GM21576 (cell line): ENCODE measurements around the gene ADGRB2.

Experiments
- ATAC-seq: cut with Tn5 transposase; IDR thresholded peaks from one replicate; pipeline ENCODE4 v1.9.1; 2021; ENCODE audit warnings: mild to moderate bottlenecking, moderate library complexity; ENCODE audit not compliant: unreplicated experiment

The ADGRB2 gene

DNA sequence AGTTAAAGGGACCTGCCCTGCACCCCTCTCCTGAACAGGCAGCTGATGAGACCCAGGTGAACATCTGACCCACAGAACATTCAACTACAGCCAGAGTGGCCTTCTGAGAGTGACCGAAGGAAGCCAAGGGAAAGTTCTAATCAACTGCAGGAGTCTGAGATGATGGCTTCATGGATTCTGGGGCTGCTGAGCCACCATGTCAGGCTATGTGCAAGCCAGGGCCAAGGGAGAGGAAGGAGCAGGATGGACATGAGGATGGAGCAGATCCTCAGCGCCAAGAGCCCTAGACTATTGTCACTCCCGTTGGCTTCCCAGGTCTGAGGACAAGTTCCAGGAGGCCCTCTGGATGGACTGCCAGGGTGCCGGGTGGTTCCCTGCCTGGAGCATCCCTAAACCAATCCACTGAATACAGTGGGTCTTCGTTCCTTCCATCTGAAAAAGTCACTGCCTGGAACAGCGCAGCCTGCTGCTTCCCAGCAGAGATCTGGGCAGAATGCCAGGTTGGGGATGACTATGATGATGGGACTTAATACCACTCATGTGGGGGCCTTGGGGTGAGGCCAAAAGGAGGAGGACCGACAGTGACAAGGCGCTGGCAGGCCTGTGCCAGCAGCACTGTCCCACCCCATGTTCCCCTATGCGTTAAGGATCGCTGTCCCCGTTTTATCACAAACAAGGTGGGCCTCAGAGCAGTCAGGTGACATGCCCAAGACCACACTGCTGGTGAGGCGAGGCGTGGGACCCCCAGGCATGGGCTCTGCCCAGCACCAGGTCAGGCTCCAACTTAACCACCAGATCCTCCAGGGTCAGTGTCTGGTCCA, 31.9 kb upstream of the ADGRB2 start:
- no peak for ATAC-seq

DNA sequence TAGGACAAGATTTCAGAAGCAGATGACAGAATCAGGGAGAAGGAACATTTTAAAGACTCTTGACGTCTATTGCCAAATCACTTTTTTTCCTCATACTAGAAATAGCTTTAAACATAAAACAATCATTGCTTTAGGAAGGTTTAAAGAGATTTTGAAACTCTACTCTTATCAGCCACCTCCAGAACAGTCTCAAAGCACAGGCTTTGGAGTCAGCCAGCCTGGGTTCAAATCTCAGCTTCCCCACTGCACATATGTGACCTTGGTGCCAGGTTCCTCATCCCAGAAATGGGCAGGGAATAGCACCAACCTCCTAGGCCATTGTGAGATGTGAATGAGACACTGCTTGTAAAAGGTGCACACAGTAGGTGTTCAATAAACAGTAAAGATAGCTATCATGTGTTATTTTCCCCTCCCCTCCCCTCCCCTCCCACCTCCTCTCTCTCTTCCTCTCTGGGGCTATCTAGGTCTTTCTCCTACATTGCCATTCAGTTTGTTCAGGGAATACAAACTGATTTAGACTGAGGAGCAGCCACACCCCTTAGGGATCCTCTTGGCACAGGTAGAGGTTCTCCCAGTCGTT, 31.0 kb upstream of the ADGRB2 start:
- ATAC-seq: no peak

DNA sequence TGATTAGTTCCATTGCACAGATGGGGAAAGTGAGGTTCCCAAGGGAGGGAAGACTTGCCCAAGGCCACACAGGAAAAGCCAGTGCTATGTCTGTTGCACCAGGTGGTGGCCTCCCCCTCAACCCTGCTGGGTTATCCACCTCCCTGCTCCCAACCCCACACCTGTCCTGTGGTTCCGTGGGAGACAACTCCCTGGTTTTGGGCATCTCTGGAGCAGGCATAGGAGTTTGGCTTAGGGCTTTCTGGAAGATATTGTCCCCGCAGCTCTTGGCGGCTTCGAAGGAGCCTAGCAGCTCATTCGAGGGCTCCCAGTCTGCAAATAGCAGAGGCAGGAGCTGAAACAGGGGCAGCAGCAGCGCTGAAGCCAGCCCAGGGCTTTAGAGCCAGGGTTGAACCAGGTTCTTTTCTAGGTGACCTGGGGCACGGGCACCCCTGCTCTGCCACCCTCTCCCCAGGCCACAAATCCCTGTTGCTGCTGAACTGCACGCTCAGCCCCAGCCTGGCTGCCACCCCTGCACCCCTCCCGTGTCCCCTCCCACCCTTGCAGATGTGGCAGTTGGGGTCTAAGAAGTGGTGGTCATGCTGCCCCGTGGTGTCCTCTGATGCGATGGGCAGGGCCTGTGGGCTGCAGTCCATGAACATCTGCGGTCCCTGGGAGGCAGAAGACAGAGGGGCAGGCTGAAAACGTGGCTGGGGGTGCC, 29.6 kb upstream of the ADGRB2 start:
- ATAC-seq: no peak

DNA sequence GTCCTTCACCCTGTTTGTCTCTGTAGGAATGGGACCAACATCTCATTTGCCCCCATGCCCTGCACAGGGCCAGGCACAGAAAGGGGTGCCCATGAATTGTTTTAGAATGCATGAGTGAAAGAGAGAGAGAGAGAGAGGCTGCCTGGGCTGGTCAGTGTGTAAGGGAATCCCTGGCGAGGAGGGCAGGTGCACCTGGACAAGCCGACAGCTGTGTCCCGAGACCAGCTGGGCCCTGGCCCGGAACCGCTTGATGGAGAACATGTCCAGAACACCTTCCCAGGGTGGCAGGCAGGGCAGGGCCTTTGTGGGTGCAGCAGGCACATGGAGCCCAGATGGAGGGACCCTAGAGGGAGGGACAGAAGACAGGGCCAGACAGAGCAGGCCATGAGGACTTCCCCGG, 28.9 kb upstream of the ADGRB2 start:
- no peak for ATAC-seq

DNA sequence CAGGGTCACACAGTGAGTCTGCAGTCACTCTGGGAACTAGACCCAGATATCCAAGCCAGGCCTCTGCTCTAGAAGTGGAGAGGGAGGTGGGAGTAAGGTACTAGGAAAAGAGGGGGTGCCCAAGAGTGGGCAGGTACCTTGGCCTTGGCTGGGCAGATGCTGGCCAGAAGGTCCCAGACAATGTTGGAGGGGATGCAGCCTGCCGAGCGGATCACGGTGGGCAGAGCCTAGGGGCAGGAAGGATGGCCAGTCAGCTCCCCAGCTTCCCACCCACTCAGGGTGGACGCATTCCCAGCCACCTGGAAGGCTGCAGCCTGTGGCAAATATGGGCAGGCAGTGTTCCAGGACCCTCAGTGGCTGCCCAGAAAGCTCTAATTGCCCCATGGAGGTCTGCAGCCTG, 28.4 kb upstream of the ADGRB2 start:
- ATAC-seq: no peak

DNA sequence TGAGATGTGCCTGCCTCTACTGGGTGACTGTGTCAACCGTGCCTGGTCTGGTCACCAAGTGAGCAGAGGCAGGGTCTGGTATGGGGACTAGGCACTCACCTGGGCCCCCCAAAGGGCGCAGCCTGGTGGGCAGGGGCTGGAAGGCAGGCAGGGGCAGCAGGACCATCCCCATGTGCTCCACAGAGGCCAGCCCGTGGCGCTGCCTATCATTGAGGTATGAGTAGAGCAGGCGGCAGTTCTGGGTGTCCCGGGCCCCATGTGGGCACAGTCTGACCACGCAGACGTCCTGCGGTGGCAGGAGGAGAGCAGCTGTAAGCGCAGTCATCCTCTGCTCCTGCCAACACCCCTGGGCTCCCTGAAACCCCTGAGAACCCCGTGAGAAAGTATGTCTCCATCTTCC, 28.0 kb upstream of the ADGRB2 start:
- ATAC-seq: no peak

DNA sequence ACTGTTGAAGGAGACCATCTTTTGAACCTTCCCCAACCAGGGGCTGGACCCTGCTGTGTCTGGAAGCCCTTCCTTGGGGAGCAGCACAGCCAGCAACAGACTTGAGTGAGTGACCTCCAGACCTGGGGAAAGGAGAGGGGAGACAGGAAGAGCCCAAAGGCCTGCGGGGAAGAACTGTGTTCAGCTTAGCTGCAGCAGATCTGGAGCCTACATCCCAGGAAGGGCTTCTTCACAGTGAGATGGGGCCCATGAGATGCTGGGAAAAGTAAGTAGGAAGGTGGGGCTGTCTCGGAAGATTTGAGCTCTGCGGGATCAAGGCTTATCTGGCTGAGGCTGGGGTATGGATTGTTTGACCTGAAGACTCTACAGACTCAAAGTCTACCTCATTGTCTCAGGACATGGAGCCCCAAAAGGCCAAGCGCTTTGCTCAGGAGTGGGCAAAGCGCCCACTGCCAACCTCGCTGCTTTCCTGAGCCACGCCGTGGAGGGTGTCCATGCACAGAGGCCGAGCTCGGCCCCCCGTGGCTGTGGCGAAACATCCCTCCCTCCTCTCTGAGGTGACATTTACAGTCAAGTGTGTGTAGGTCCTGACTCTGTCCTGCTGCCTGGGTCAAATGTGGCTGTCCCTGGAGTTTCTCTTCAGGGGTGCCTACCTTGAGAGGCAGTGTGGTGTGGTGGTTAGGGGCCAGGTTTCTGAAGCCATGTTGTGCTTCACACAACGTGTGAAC, 27.2 kb upstream of the ADGRB2 start:
- ATAC-seq: no peak

DNA sequence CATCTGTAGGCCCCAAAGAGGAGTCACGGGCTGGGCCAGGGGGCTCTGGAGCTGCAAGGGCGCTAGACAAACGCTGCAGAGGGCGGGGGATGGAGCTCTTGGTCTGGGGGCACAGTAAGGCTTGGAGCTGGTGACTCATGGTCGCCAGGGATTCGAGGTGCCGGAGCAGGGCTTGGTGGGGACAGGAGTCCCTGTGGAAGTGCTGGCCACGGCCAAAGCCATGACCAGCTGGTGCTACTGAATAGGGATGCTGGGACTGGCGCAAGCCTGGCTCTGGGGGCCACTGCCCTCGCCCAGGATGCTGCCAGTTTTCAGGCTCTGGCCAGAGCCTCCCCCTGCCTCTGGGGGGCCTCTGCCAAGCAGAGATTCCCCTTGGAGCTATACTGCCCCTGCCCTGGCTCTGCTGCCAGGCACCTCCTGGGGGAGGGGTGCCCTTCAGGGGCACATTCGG, 26.5 kb upstream of the ADGRB2 start:
- ATAC-seq: no peak

DNA sequence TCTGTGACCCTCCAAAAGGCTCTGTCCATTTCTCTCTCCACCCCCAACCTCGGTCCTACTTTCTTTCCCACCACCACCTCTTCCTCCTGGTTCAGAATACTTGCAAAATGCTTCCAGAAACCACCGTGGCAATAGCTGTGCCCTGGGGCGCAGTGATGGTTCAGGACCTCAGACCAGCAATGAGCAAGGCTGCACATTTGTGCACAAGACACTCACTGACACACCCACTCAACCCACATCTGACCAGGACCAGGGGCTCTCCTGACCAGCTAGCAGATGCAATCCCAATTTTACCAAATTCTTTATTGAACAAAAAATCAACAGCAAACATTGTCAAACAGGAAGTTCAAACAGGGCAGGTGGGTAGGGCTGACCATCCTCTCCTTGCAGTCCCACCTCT, 26.0 kb upstream of the ADGRB2 start:
- ATAC-seq: no peak

DNA sequence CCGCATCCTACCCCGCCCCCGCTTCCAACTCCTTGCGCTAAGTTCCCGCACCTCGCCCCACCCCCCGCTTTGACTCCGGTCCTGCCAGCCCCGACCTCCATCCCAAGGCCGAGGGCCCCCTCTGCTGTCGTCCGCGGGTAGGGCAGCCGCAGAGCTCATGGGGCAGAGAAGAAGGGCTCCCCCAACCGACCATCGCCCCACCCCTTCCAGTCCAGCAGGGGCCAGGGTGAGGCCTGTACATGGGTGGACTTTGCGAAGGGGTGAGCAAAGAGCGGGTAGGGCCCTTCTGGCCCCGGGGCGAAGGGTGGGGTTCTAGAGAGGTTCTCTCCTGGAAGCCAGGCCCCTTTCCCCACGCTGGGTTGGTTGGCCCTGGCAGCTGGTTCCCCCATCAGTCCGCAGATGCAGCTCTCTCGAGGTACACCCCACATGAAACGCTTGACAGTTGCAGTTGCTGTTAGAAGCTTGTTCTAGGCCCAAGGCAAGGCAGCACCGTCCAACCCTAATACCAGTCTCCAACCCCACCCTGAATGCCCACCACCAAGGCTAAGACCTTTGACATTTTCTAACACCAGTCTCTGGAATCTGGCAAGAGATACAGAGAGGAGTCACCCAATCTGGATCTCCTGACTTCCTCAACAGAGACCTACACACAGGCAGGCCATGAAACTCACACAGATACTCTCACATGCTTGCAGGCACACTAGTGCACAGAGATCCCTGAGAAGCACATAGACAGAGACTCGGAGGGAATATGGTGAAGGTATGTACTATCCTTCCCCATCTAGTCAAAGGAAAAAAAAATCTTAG, 25.3 kb upstream of the ADGRB2 start:
- peak; percentile 58 for ATAC-seq

DNA sequence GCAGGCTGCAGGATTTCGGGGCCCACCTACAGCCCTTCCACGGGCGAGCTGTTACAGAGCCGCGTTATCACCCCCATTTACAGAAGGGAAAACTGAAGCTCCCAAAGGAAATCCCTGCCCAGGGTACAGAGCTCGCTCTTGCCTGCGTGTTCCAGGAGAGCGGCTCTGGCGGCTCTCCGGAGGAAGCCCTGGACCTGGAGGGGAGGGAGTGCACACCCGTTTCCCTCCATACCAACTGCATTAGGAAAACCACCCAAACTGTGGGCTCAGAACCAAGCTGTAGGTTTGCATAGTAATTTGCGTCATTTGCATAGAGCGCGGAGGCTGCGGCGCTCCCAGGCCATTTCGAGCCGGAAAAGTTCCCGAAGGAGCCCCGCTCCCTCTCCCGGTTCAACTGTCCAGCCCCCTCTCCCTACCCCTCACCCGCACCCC, 24.7 kb upstream of the ADGRB2 start:
- peak; percentile 16 for ATAC-seq

DNA sequence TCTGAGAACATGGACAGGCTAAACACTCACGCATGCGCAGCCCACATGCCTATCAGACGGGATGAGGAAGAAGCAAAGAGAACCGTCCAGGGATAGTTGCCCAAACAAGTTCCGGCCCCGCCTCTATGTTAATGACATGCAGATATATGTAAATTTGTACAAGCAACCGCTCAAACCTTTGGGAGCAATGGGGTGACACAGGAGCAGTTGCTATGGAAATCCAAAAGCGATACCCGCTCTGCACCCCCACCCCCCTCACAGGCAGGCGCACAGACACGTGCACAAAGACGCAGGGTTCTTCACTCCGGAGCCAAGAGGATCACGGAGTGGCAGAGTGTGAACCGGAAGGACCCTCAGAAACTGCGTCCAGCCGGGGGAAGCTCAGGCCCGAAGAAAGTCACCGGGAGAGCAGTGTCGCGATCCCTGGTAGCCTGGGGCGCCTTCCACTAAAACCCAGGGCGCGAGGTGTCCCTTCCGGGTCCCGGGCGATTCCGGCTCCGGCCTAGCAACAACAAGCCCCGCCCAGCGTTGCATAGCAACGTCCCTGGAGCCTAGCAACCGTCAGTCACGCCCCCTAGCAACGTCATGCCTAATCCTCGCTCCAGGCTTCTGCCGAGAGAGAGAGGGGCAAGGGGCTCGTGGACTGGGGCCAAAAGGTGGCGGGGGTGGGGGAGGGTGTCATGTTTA, 24.1 kb upstream of the ADGRB2 start:
- peak; percentile 71 for ATAC-seq

DNA sequence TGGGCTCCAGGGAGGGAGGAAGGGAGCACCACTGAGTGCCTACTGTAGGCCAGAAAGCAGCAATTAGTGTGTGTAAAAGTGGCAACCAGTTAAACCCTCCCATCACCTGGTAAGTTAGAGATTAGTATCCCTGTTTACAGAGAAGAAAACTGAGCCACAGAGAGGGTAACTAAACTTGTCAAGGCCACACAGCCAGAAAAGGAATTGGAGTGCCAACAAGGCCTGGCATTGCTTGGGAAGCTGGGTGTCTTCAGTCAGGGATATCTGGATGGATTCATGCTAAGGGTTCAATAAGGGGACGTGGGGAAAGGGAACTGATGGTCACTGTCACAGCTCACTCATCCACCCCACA, 23.6 kb upstream of the ADGRB2 start:
- ATAC-seq: no peak

DNA sequence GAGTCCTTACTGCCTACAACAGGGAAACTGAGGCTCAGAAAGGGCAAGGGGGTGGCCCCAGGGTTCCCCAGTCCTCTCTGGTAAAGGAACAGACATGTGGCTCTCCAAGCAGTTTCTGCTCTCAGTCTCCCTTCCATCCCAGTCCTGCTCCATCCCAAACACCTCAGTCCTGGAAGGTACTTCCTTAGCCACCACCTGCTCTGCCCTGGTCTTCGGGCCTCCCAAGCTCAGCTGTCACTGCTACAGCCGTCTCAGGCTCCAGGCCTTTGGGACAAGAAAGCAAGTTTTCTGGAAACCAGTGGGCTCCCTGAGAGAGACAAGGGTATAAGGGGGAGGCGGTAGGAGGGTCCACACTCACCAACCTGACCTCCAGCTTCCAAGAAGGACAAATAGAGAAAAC, 23.1 kb upstream of the ADGRB2 start:
- ATAC-seq: no peak

DNA sequence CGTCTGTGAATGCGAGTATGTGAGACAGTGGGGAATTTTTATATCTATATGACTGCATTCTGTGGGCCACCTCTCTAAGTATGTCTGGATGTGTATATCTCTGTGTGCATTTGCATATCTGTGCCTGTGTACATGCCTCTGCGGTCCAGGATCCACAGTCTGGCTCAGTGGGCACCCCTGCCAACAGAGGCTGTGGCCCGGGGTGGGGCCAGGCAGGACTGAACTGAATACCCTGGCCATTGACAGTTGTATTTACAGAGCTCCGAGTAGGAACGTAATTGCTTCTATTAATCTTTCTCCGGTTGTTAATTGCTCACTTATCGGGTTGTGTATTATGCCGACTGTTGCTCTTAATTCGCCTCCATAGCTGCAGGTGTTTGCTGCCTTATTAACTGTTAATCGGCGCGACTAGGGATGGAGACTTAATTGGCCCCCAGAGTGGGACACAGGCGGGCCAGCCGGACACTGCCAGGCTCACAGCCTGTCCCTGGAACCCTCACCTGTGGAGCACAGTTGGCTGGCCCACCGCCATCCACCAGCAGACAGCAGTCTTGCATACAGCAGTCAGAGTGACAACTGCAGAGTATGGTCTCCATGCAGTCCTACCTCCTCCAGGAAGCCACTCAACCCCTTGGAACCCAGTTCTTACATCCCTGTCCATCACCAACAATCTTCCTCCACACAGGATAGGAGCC, 22.4 kb upstream of the ADGRB2 start:
- no peak for ATAC-seq

DNA sequence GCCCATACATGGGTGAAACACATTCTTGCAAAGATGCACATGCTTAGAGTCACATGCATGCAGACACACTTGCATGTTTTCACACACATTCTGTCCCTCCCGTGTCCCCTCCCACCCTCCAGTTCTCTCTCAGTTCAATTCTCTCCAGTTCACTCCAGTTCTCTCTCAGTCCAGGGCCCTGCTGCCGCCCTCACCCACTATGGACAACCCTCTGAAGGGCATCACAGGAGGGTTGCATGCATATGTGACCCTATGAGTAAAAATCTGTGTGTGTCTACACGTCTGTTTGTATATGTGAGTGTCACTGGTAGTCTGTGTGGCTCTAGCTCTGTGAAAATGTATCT, 21.8 kb upstream of the ADGRB2 start:
- ATAC-seq: no peak

DNA sequence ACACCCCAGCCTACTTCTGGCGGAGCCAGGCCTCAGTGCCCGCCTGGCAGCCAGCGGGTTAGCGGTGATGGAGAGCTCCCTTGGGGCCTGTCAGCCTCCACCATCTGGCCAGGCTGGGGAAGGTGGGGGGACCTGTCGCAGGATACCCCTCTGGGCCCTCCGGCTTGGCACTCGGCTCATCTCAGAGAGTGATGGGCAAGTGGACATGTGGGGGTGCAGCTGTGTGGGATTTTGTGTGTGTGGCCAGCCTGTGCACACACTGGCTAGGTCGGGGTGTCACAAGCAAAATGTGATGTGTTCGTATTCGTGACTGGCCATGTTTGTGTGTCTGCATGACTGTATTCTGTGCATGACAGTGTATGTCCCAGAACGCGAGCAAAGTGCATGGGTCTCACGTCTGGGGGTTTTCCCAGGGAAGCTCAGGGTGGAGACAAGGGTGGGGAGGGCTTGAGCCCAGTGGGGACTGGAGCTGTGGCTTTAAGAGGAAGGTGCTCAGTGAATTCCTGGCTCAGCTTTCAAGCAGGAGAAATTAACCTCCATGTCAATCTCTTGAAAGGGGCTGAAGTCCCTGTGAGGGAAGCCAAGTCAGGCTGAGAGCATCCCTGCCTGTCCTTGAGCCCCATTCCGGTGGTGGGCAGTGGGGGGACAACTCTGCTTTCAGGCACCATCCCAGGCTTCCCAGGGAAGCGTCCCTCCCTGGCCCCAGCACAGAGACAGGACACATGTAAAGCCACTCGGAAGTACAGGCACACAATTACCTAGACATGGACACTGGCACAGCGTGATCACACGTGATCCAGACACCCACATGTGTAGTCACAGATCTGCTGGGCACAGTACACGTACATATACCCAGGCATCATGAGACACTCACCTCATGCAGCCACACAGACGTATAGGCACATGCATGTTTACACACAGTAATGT, 21.1 kb upstream of the ADGRB2 start:
- ATAC-seq: no peak

DNA sequence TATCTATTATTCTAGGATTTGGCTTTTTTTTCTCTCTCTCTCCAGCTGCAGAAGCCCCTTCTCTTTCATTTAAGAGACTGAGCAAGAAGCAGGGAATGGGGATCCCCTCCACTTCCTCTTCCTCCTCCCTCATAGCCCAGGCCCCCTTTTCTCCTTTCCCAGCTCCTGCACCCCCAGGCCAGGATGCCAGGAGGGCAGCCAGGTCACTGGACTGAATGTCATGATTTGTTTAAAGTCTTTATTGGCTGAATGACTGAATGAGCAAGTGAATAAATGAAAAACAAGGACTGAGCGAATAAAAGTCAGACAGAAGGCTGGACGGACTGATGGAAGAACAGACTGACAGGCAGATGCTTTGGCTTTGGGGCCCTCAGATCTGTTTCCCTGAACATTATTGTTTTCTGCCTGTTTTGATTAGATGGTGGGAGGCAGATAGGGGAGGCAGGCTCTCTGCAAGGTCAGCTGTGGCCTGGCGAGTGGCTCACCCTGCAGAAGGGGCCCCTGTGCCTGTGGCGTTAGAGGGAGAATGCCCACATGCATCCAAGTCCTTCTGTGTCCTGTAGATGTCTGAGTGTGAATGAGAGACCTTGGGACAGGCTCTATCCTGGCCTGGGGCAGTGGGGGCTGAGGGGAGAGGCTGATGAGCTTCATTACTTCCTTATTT, 20.3 kb upstream of the ADGRB2 start:
- ATAC-seq: no peak
